GM12875 (cell line): Measurements from ENCODE around the gene PCOLCE2.

Experiments
- H3K4me3 ChIP-seq: one replicate; pipeline ENCODE4 v1.5.1; 2011; ENCODE audit warnings: low read depth, low read length, control low read depth
- CTCF ChIP-seq: IDR thresholded peaks from 2 replicates; pipeline ENCODE4 v1.5.1; 2011; ENCODE audit warnings: low read depth, mild to moderate bottlenecking, control low read depth, inconsistent platforms, low read length, moderate library complexity, borderline replicate concordance; ENCODE audit not compliant: insufficient read depth

The PCOLCE2 gene

GRCh38 chr3:142914286-142914811 is 25.5 kb upstream of the PCOLCE2 start:
- no peak overlapping the region for H3K4me3 ChIP-seq
- TF ChIP-seq CTCF, result no peak

GRCh38 chr3:142913432-142913831 is 24.5 kb upstream of the PCOLCE2 start:
- H3K4me3 ChIP-seq, result no peak overlapping the region
- no peak for TF ChIP-seq CTCF

- no peak for TF ChIP-seq CTCF
- H3K4me3 ChIP-seq, result no peak overlapping the region
These were observed 23.7 kb upstream of the PCOLCE2 start for GRCh38 chr3:142912402-142913172.

GRCh38 chr3:142910280-142910679 is 21.4 kb upstream of the PCOLCE2 start:
- H3K4me3 ChIP-seq, result no peak overlapping the region
- TF ChIP-seq CTCF, result no peak

- no peak for TF ChIP-seq CTCF
- no peak overlapping the region for H3K4me3 ChIP-seq
These were observed 20.4 kb upstream of the PCOLCE2 start for GRCh38 chr3:142909282-142909681.

GRCh38 chr3:142907996-142908395 is 19.1 kb upstream of the PCOLCE2 start:
- TF ChIP-seq CTCF, result no peak

GRCh38 chr3:142904639-142905436 is 16.0 kb upstream of the PCOLCE2 start:
- no peak overlapping the region for H3K4me3 ChIP-seq
- 0 out of 2 replicates have a peak, but pooled peaks have one; percentile 16 for TF ChIP-seq CTCF

More at GRCh38 chr3:142907996-142908395, 19.1 kb upstream of the PCOLCE2 start:
- H3K4me3 ChIP-seq, result no peak overlapping the region
